SK-N-SH treated with all-trans-retinoic acid at 6 μM for 48 hours (cell line): ENCODE results near the gene CADM2.
A peak's percentile ranks its signal among the peaks of the same experiment; 100 is the strongest.

Experiments
- ATAC-seq: fragments of 200-7000 bp; cut with Tn5 transposase; 3 replicates; pipeline ENCODE4 v1.9.1; 2020; ENCODE audit warnings: mild to moderate bottlenecking, moderate library complexity
- ARNTL ChIP-seq: fragments of 450-650 bp; formaldehyde crosslinking; IDR thresholded peaks from 2 replicates; pipeline ENCODE4 v1.5.0; 2020; ENCODE audit warnings: low read depth, mild to moderate bottlenecking, moderate library complexity, borderline replicate concordance
- BACH2 ChIP-seq: fragments of 250-450 bp; sonication (Bioruptor Pico); IDR thresholded peaks from 2 replicates; pipeline ENCODE4 v1.9.0; 2021; ENCODE audit warnings: mild to moderate bottlenecking, borderline replicate concordance
- CREB5 ChIP-seq: fragments of 250-450 bp; sonication (Bioruptor Pico); IDR thresholded peaks from 2 replicates; pipeline ENCODE4 v1.5.1; 2020; ENCODE audit warnings: low read depth, mild to moderate bottlenecking, moderate library complexity
- CSRNP3 ChIP-seq: fragments of 250-450 bp; sonication (Bioruptor Pico); IDR thresholded peaks from 2 replicates; pipeline ENCODE4 v1.5.1; 2021; ENCODE audit warnings: mild to moderate bottlenecking, moderate library complexity
- ESRRG ChIP-seq: fragments of 250-450 bp; sonication (Bioruptor Pico); IDR thresholded peaks from 2 replicates; pipeline ENCODE4 v1.6.1; 2021; ENCODE audit warnings: mild to moderate bottlenecking
- GLIS3 ChIP-seq: fragments of 250-450 bp; sonication (Bioruptor Pico); IDR thresholded peaks from 2 replicates; pipeline ENCODE4 v1.5.0; 2020; ENCODE audit warnings: mild to moderate bottlenecking, moderate library complexity
- ISL1 ChIP-seq: fragments of 250-450 bp; sonication (Bioruptor Pico); IDR thresholded peaks from 2 replicates; pipeline ENCODE4 v2.1.2; 2022; ENCODE audit warnings: mild to moderate bottlenecking, moderate library complexity
- OSR1 ChIP-seq: fragments of 250-450 bp; sonication (Bioruptor Pico); IDR thresholded peaks from 2 replicates; pipeline ENCODE4 v1.8.0; 2022; ENCODE audit warnings: moderate library complexity, mild to moderate bottlenecking, inconsistent platforms
- PATZ1 ChIP-seq: fragments of 250-450 bp; sonication (Bioruptor Pico); IDR thresholded peaks from 2 replicates; pipeline ENCODE4 v1.8.0; 2020; ENCODE audit warnings: mild to moderate bottlenecking, moderate library complexity, borderline replicate concordance
- POU6F1 ChIP-seq: fragments of 250-450 bp; sonication (Bioruptor Pico); IDR thresholded peaks from 2 replicates; pipeline ENCODE4 v1.8.0; 2021; ENCODE audit warnings: low read depth, mild to moderate bottlenecking, moderate library complexity, borderline replicate concordance
- PPARA ChIP-seq: fragments of 250-450 bp; sonication (Bioruptor Pico); IDR thresholded peaks from 2 replicates; pipeline ENCODE4 v1.5.0; 2020; ENCODE audit warnings: mild to moderate bottlenecking, borderline replicate concordance
- RARB ChIP-seq: fragments of 250-450 bp; sonication (Bioruptor Pico); IDR thresholded peaks from 2 replicates; pipeline ENCODE4 v1.8.0; 2021; ENCODE audit warnings: mild to moderate bottlenecking, moderate library complexity
- SNAI2 ChIP-seq: fragments of 250-450 bp; sonication (Bioruptor Pico); IDR thresholded peaks from 2 replicates; pipeline ENCODE4 v1.5.0; 2020; ENCODE audit warnings: mild to moderate bottlenecking, moderate library complexity
- TCF4 ChIP-seq: fragments of 250-450 bp; sonication (Bioruptor Pico); IDR thresholded peaks from 2 replicates; pipeline ENCODE4 v1.8.0; 2021; ENCODE audit warnings: mild to moderate bottlenecking, moderate library complexity, borderline replicate concordance
- TOX ChIP-seq: fragments of 250-450 bp; sonication (Bioruptor Pico); IDR thresholded peaks from 2 replicates; pipeline ENCODE4 v1.8.0; 2021; ENCODE audit warnings: mild to moderate bottlenecking, moderate library complexity, borderline replicate concordance
- TSHZ2 ChIP-seq: fragments of 250-450 bp; sonication (Bioruptor Pico); IDR thresholded peaks from 2 replicates; pipeline ENCODE4 v1.5.0; 2020; ENCODE audit warnings: mild to moderate bottlenecking, moderate library complexity
- ZC3H10 ChIP-seq: fragments of 250-450 bp; sonication (Bioruptor Pico); IDR thresholded peaks from 2 replicates; pipeline ENCODE4 v1.5.1; 2021; ENCODE audit warnings: mild to moderate bottlenecking, moderate library complexity
- ZFP3 ChIP-seq: fragments of 250-450 bp; sonication (Bioruptor Pico); IDR thresholded peaks from 2 replicates; pipeline ENCODE4 v1.5.0; 2020; ENCODE audit warnings: mild to moderate bottlenecking, moderate library complexity
- ZFP30 ChIP-seq: fragments of 450-650 bp; formaldehyde crosslinking; IDR thresholded peaks from 2 replicates; pipeline ENCODE4 v1.5.0; 2022; ENCODE audit warnings: mild to moderate bottlenecking, moderate library complexity
- ZNF565 ChIP-seq: fragments of 450-650 bp; formaldehyde crosslinking; conservative IDR thresholded peaks from 2 replicates; pipeline ENCODE4 v1.5.0; 2020; ENCODE audit warnings: low read depth, mild to moderate bottlenecking, moderate library complexity
- ZNF70 ChIP-seq: fragments of 450-650 bp; formaldehyde crosslinking; IDR thresholded peaks from 2 replicates; pipeline ENCODE4 v1.5.0; 2020; ENCODE audit warnings: mild to moderate bottlenecking, moderate library complexity
- ZNF8 ChIP-seq: fragments of 450-650 bp; formaldehyde crosslinking; IDR thresholded peaks from 2 replicates; pipeline ENCODE4 v1.5.0; 2020; ENCODE audit warnings: mild to moderate bottlenecking, moderate library complexity

Gene CADM2

GRCh38 chr3:85342915-85343314, 384.1 kb downstream of the CADM2 start (continued):
- TF ChIP-seq PATZ1: no peak
- no peak for TF ChIP-seq ISL1 (CRISPR knock-in tag)
- no peak for TF ChIP-seq GLIS3 (CRISPR knock-in tag)
- TF ChIP-seq, all 23 proteins: peak for 0

GRCh38 chr3:85355572-85355971, 396.8 kb downstream of the CADM2 start:
- TF ChIP-seq ZNF565 (CRISPR knock-in tag) (no peak), ESRRG (CRISPR knock-in tag) (no peak), TCF4 (no peak), ARNTL (no peak), POU6F1 (CRISPR knock-in tag) (no peak), ZNF70 (CRISPR knock-in tag) (no peak), GLIS3 (CRISPR knock-in tag) (no peak), TOX (CRISPR knock-in tag) (no peak), ZFP3 (CRISPR knock-in tag) (no peak), PATZ1 (no peak), ZC3H10 (no peak), ZNF8 (no peak), TSHZ2 (CRISPR knock-in tag) (no peak), OSR1 (CRISPR knock-in tag) (no peak), PPARA (CRISPR knock-in tag) (no peak), ISL1 (CRISPR knock-in tag) (no peak)
- TF ChIP-seq, all 23 proteins: peak for 0
- no peak for ATAC-seq

GRCh38 chr3:85360742-85361387, 402.1 kb downstream of the CADM2 start:
- peak; percentile 99 for ATAC-seq
- no peak for TF ChIP-seq PPARA (CRISPR knock-in tag)
- no peak for TF ChIP-seq ZFP30 (CRISPR knock-in tag)
- TF ChIP-seq ZNF70 (CRISPR knock-in tag): no peak
- no peak for TF ChIP-seq ZNF8
- TF ChIP-seq CSRNP3: no peak
- TF ChIP-seq ARNTL: no peak
- TF ChIP-seq TCF4: no peak
- no peak for TF ChIP-seq GLIS3 (CRISPR knock-in tag)
- no peak for TF ChIP-seq TOX (CRISPR knock-in tag)
- TF ChIP-seq ZNF565 (CRISPR knock-in tag): no peak
- no peak for TF ChIP-seq POU6F1 (CRISPR knock-in tag)
- no peak for TF ChIP-seq RARB (CRISPR knock-in tag)
- no peak for TF ChIP-seq CREB5
- TF ChIP-seq ZC3H10: no peak
- no peak for TF ChIP-seq ISL1 (CRISPR knock-in tag)
- TF ChIP-seq SNAI2 (CRISPR knock-in tag): no peak
- TF ChIP-seq BACH2: no peak
- TF ChIP-seq, all 23 proteins: peak for 0
